CD4-positive, alpha-beta T cell treated with Interferon alpha-2 for 1 hour (primary cell): ENCODE measurements around the gene C1QTNF12.
A peak's percentile ranks its signal among the peaks of the same experiment; 100 is the strongest.

ENCODE experiments used
- DNase-seq, 2 donors: peaks; one replicate each; pipeline ENCODE4 v3.0.0-alpha.2; 2020 to 2022

Gene C1QTNF12, protein sequence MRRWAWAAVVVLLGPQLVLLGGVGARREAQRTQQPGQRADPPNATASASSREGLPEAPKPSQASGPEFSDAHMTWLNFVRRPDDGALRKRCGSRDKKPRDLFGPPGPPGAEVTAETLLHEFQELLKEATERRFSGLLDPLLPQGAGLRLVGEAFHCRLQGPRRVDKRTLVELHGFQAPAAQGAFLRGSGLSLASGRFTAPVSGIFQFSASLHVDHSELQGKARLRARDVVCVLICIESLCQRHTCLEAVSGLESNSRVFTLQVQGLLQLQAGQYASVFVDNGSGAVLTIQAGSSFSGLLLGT

DNA sequence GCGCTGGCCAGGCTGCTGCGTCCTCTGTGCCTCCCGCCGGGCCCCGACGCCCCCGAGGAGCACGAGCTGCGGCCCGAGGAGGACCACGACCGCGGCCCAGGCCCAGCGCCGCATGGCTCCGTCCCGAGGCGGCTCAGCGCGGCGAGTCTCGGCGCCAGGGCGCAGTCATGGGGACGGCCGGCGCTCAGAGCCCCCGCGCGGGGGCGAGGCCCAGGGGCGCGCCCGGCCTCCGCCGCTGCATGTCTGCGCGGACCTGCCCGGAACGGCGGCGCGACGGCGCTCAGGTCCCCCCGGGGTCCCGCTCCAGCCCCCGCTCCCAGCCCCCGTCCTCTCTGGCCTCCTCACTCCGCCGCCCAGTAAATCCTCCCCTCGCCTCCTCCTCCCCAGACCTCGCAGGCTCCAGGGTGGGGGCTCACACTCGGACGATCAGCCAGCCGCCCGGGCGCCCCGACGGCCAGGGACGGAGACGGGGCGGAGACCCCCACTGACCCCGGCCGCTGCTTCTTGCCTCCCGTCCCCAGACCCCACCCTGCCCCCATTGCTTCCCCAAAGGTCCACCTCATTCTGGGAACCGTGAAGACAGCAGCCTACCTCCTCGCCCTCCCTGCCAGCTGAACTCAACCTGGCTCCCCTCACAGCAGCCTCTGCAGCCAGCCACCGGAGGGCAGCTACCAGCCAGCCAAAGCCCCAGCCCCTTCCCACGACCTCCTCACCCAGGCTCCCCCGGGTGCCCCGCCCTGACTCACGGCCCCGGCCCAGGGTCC lies at the start of gene C1QTNF12:
Gene C1QTNF12 (minus strand): TSS at position 146 of the 764 bp plus-strand sequence. CDS start 32 bp downstream, at position 114.
- DNase-seq = no peak

DNA sequence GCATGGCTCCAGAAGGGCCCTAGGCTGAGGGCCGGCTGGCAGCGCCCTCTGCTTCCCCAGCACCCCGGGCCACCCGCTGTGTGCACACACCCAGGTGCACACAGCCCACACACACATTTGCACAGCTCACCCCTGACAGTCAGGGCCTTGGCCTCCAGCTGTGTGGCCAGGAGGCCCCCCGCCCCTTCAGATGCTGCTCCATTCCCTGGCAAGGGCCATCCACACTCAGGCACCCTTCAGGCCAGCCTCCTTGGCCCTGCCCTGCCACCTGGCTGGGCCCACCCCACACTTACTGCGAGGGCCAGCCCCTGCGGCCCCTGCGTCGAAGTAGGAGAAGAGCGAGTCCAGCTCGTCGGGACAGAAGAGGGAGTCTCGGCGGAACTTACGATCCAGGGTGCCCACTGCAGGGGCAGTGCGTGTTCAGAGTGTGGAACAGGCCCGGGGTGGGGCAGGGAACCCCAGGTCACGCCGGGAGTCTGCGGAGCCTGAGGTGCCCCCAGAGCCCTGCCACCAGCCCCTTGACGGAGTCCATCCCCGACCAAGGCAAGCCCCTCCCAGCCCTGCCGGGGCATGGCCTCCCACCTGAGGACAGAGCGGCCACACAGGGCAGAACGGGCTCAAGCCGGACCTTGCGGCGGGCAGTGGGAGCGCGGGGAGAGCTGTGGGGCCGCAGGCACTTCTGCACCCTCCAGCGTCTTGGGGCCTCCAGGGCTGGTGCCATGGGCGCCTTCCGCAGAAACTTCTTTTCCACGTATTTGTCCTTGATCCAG lies 48.8 kb upstream of the C1QTNF12 start:
- DNase-seq = no peak

GRCh38 chr1:1294250-1294890 lies 47.8 kb upstream of the C1QTNF12 start:
- DNase-seq = no peak

DNA sequence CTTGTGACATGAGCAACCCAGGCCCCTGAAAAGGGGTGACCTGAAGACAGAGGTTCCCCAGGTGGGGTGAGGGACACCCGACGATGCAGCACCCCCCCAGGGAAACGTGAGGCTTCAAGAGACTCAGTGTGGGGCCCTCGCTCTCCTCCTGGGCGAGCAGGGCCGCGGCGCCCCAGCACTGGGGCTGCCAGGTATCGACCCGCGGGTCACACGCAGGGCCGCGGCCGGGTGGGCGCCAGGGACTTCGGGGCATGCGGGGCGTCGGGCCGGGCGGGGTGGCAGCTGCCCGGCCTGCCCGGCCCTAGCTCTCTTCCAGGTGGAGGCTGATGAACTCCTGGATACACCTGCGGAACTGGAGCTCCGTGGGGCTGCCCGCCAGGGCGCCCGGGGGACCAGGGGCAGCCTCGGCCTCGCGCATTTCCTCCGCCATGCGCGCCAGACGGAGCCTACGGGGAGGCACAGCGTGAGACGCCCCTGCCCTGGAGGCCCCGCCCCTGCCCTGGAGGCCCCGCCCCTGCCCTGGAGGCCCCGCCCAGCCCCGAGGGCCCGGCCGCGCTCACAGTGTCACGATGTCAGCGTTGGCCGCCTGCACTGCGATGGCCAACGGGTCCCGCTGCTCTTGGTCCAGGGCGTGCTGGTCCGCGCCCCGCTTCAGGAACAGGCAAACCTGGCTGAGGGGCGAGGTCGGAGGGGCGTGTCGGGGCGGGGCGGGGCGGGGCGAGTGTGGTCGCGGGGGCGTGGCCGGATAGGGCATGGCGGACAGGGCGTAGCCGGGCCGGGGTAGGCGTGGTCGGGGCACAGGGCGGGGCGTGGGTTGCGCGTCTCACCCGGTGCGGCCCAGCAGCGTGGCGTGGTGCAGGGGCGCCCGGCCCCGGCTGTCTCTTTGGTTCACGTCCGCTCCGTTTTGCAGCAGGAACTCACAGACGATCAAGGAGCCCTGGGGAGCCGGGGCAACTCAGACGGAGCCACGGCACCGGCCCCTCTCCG lies 47.0 kb upstream of the C1QTNF12 start:
- no peak for DNase-seq

DNA sequence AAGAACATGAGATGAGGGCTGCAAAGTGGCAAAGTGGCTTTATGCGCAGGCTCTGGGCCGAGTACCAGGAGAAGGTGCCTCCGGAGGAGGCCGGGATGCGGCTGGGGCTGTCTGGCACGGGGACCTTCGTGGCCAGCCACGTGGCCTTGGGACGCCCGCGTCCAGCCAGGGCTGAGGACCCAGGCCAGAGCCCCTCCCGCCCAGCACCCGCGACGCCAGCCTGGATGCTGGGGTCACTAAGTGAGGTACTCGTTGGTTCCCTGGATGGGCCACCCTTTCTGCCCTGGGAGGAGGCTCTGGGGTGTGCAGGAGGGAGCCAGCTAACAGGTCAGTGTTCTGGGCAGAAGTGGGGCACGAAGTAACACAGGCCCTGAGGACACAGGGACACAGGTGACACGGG lies 46.3 kb upstream of the C1QTNF12 start:
- DNase-seq = no peak

- DNase-seq = no peak
Measured at GRCh38 chr1:1292442-1292779, 45.9 kb upstream of the C1QTNF12 start.

GRCh38 chr1:1291548-1292441 lies 45.3 kb upstream of the C1QTNF12 start:
- peak; percentile 59 to 78 for DNase-seq

DNA sequence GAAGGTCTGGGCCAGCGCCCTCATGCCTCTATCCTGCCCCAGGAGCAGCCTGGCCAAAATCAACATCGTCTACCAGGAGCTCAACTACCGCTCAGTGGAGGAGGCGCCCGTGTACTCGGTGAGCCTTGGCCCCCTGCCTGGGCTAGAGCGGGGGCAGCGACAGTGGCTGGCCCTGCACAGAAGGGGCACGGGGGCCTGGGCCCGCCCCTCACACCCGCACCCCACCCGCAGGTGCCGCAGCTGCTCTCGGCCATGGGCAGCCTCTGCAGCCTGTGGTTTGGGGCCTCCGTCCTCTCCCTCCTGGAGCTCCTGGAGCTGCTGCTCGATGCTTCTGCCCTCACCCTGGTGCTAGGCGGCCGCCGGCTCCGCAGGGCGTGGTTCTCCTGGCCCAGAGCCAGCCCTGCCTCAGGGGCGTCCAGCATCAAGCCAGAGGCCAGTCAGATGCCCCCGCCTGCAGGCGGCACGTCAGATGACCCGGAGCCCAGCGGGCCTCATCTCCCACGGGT lies 44.6 kb upstream of the C1QTNF12 start:
- DNase-seq = no peak

DNA sequence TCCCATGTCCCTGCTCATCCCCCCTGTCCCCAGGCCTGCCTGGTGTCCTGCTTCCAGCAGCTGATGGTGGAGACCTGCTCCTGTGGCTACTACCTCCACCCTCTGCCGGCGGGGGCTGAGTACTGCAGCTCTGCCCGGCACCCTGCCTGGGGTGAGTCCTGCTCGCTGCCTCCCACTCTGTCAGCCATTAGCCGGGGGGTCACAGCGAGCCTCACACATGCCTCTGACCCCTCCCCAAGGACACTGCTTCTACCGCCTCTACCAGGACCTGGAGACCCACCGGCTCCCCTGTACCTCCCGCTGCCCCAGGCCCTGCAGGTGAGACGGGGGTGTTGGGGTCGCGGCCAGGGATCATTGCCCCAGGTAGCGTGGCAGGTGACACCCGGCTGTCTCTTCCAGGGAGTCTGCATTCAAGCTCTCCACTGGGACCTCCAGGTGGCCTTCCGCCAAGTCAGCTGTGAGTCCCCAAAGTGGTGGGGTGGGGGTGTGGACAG lies 43.8 kb upstream of the C1QTNF12 start:
- peak; percentile 55 to 77 for DNase-seq

- DNase-seq = no peak
Measured at GRCh38 chr1:1287288-1288110, 41.0 kb upstream of the C1QTNF12 start.

DNA sequence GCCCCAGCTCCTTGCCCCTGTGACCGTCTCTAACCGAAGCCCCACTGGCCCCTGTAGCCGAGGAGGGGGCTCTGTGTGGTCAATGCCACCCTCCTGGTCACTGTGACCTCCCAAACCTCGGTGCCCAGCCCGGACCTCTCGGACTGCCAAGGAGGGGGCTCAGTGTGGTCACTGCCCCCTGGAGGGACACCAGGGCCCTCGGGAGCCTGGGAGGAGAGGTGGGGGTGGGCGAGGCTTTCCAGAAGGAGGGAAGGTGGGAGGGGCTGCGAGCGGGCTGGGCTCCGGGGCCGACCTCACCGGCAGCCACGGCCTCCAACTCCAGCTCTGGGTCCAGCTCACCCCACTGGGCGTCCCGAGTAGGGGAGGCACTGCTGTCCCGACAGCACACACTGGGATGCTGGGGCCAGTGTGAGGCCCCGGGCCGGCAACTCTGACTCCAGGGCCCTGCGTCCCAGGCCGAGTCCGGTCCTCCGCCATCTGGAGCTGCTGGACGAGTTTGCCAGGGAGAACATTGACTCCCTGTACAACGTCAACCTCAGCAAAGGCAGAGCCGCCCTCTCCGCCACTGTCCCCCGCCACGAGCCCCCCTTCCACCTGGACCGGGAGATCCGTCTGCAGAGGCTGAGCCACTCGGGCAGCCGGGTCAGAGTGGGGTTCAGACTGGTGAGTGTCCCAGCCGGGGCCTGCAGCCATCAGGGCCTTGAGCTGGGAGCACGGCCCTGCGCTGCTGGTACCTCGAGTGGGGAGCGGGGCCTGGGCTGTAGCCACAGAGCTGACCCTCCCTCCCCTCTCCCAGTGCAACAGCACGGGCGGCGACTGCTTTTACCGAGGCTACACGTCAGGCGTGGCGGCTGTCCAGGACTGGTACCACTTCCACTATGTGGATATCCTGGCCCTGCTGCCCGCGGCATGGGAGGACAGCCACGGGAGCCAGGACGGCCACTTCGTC lies 40.1 kb upstream of the C1QTNF12 start:
- no peak for DNase-seq

- no peak for DNase-seq
Measured at GRCh38 chr1:1285611-1286311, 39.2 kb upstream of the C1QTNF12 start.

GRCh38 chr1:1285102-1285571 lies 38.6 kb upstream of the C1QTNF12 start:
- no peak for DNase-seq

DNA sequence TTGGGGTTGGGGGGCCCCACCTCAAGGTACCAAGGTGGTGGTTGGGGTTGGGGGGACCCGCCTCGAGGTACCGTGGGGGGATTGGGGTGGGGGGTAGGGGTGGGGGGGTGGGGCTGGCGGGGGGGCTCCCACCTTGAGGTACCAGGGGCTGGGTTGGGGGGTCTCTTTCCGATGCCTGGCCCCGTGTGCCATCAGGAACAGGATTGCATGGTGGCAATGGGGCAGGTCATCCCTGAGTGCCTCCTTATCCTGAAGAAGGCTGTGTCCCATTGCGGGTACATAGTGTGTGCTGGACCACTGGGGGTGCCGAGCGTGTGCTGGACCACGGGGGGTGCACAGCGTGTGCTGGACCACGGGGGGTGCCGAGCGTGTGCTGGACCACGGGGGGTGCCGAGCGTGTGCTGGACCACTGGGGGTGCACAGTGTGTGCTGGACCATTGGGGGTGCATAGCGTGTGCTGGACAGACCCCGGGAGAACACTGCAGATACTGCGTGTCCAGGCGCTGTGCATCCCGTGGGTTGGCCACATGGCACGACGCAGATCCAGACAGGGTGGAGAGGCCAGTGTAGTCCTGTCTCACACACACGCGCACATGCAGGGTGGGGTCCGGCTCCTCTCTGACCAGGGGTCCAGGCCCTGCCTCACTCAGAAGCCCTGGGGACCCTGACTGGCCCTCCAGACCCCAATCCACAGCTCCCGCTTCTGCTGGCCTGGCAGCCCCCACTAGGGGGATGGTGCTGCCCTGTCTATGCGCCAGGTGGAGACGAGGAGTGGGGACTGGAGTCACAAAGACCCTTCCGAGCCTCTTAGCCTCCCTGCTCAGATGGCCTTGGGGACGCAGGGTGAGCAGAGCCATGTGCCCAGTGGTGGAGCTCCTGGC lies 37.9 kb upstream of the C1QTNF12 start:
- no peak for DNase-seq

GRCh38 chr1:1283821-1284220 lies 37.3 kb upstream of the C1QTNF12 start:
- DNase-seq = no peak

DNA sequence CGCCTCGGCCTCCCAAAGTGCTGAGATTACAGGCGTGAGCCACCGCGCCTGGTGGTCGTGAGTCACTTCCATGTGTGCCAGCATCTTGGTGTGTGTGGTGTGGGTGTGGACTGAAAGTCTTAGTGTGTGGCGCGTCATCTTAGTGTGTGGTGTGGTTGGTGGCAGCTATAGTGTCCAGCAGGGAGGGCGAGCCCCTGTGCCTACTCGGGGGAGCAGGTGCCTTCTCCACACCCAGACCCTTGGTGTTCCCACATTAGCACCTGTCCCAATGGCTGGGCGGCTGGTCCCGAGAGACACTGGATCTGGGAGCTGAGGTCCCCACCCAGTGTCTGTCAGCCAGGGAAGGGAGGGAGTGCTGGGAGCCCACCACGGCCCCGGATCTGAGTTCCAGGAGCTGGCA lies 36.5 kb upstream of the C1QTNF12 start:
- DNase-seq = no peak
